OCI-LY7 (cell line): Measurements from ENCODE around the gene STK33.

Experiments
- CTCF ChIP-seq: fragments of 200-600 bp; sonication (generic); conservative IDR thresholded peaks from 2 replicates; pipeline ENCODE4 v1.5.1; 2014; ENCODE audit warnings: mild to moderate bottlenecking, antibody characterized with exemption, low read length, moderate library complexity, mixed read lengths
- EZH2phosphoT487 ChIP-seq: fragments of 200-600 bp; sonication (generic); IDR thresholded peaks from 2 replicates; pipeline ENCODE4 v1.6.1; 2018; ENCODE audit warnings: low read depth, borderline replicate concordance, mild to moderate bottlenecking, mixed run types, antibody characterized with exemption, low read length, moderate library complexity, mixed read lengths

DNA sequence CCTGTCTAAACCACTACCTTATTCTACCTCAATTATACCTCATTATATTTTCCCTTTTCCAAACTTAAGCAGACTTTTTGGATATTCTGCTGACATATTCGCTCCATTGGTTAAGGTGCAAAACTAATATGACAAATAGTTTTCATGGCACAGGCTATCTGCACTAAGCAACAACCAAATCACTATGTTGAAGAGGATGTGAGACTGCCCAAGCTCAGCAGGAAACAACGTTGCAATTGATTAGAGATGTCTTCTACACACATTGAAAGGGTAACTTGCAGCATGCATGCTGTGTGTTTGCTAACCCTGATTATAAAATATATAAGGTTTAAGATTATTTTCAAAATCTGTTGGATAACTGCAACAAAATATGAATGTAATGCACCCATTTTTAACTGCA, 61.6 kb downstream of the STK33 start:
- no peak for TF ChIP-seq CTCF
- no peak for TF ChIP-seq EZH2phosphoT487
